ENCODE results near the gene TDP1.

The TDP1 gene

GRCh38 chr14:89960914-89961313, 5.2 kb downstream of the TDP1 start:
- no peak for DNase-seq (ENCODE audit: low read depth)
- TF ChIP-seq CTCF (IDR thresholded peaks at IDR 0.05; ENCODE audit: low read depth, low read length, missing control alignments): no peak
- in situ Hi-C loops (cut with HindIII; ENCODE audit: low sequenced_read_pairs): no loop called here
- H3K4me3 ChIP-seq (ENCODE audit: low read depth, low read length): no peak overlapping the region

GRCh38 chr14:89963288-89963978, 7.7 kb downstream of the TDP1 start:
- no peak for TF ChIP-seq CTCF (IDR thresholded peaks at IDR 0.05; ENCODE audit: low read depth, low read length, missing control alignments)
- no peak overlapping the region for H3K4me3 ChIP-seq (ENCODE audit: low read depth, low read length)
- in situ Hi-C loops (cut with HindIII; ENCODE audit: low sequenced_read_pairs): no loop called here
- DNase-seq (ENCODE audit: low read depth): no peak

- TF ChIP-seq CTCF (IDR thresholded peaks at IDR 0.05; ENCODE audit: low read depth, low read length, missing control alignments): no peak
- DNase-seq (ENCODE audit: low read depth): no peak
- in situ Hi-C loops (cut with HindIII; ENCODE audit: low sequenced_read_pairs): no loop called here
- no peak overlapping the region for H3K4me3 ChIP-seq (ENCODE audit: low read depth, low read length)
Measured at GRCh38 chr14:89965839-89966238, 10.1 kb downstream of the TDP1 start.

GRCh38 chr14:89973234-89973823, 17.6 kb downstream of the TDP1 start:
- DNase-seq (ENCODE audit: low read depth): peak; percentile 64
- TF ChIP-seq CTCF (IDR thresholded peaks at IDR 0.05; ENCODE audit: low read depth, low read length, missing control alignments): peak; percentile 90
- no peak overlapping the region for H3K4me3 ChIP-seq (ENCODE audit: low read depth, low read length)
- in situ Hi-C loops (cut with HindIII; ENCODE audit: low sequenced_read_pairs): no loop called here

- no peak for DNase-seq (ENCODE audit: low read depth)
- no peak overlapping the region for H3K4me3 ChIP-seq (ENCODE audit: low read depth, low read length)
- in situ Hi-C loops (cut with HindIII; ENCODE audit: low sequenced_read_pairs): no loop called here
- no peak for TF ChIP-seq CTCF (IDR thresholded peaks at IDR 0.05; ENCODE audit: low read depth, low read length, missing control alignments)
Measured at GRCh38 chr14:89977668-89978067, 21.9 kb downstream of the TDP1 start.

- no peak for DNase-seq (ENCODE audit: low read depth)
- no peak overlapping the region for H3K4me3 ChIP-seq (ENCODE audit: low read depth, low read length)
- in situ Hi-C loops (cut with HindIII; ENCODE audit: low sequenced_read_pairs): no loop called here
- no peak for TF ChIP-seq CTCF (IDR thresholded peaks at IDR 0.05; ENCODE audit: low read depth, low read length, missing control alignments)
Measured at GRCh38 chr14:89978656-89979055, 22.9 kb downstream of the TDP1 start.

Data from astrocyte of the cerebellum (primary cell).